Naive thymus-derived CD4-positive, alpha-beta T cell (primary cell): Measurements from ENCODE around the gene ZNF790. TPM values are rescaled to one million over a fixed set of nuclear protein-coding genes. Genes with fewer than 3 reads are reported as not detected.

ENCODE experiments used
- ATAC-seq: fragments of 150-1000 bp; cut with Tn5 transposase; 2 replicates; pipeline ENCODE4 v1.10.0; 2021; ENCODE audit warnings: mild to moderate bottlenecking, moderate library complexity
- CTCF ChIA-PET: fragments of 350-600 bp; sonication (Branson Sonifier 250); formaldehyde crosslinking; loops from one replicate; lab custom pipeline; 2021; ENCODE audit warnings: antibody characterized with exemption; lab: Charles Lee
- POLR2A ChIA-PET: fragments of 350-600 bp; sonication (Branson Sonifier 250); formaldehyde crosslinking; loops from one replicate; lab custom pipeline; 2021; ENCODE audit warnings: antibody characterized with exemption, inconsistent platforms; lab: Charles Lee
- DNase-seq, 9 donors: peaks; one replicate each; pipeline versions ENCODE4 v3.0.0 to v3.0.0-alpha.2; 2020 to 2022; ENCODE audit warnings: mixed read lengths in 1 of 9
- H3K27ac ChIP-seq: one replicate; pipeline ENCODE4 v1.7.0; 2013; ENCODE audit warnings: mild to moderate bottlenecking, low read depth, low read length, moderate library complexity
- H3K27me3 ChIP-seq, 2 donors: one replicate each; pipeline ENCODE4 v1.7.0; 2013; ENCODE audit warnings: low read length in 2 of 2, mild to moderate bottlenecking in 2 of 2, moderate library complexity in 2 of 2; ENCODE audit not compliant: control insufficient read depth in 2 of 2, insufficient read depth in 2 of 2
- H3K36me3 ChIP-seq, 3 experiments: 1 replicate in 2 of 3; 2 replicates in 1 of 3; pipeline ENCODE4 v1.7.0; 2013; ENCODE audit warnings: low read length in 3 of 3, mild to moderate bottlenecking in 3 of 3, moderate library complexity in 1 of 3; ENCODE audit not compliant: insufficient read depth in 3 of 3, control insufficient read depth in 2 of 3
- H3K4me1 ChIP-seq, 2 donors: one replicate each; pipeline ENCODE4 v1.7.0; 2013; ENCODE audit warnings: low read length in 2 of 2, mild to moderate bottlenecking in 2 of 2, moderate library complexity in 1 of 2; ENCODE audit not compliant: control insufficient read depth in 2 of 2, insufficient read depth in 2 of 2
- H3K4me3 ChIP-seq: 2 replicates; pipeline ENCODE4 v1.7.0; 2013; ENCODE audit warnings: mild to moderate bottlenecking, low read length
- H3K9me3 ChIP-seq, 3 experiments: 1 replicate in 2 of 3; 2 replicates in 1 of 3; pipeline ENCODE4 v1.7.0; 2013; ENCODE audit warnings: low read length in 3 of 3; ENCODE audit not compliant: control insufficient read depth in 2 of 3
- H3K27ac Mint-ChIP-seq, 9 donors: one replicate each; pipeline ENCODE4 v1.8.0; 2020 to 2022; ENCODE audit warnings: mixed read lengths in 9 of 9, mild to moderate bottlenecking in 8 of 9, moderate library complexity in 5 of 9, inconsistent platforms in 2 of 9
- H3K27me3 Mint-ChIP-seq, 5 donors: one replicate each; pipeline ENCODE4 v1.8.0; 2021 to 2022; ENCODE audit warnings: mixed read lengths in 5 of 5, mild to moderate bottlenecking in 1 of 5
- H3K36me3 Mint-ChIP-seq, 5 donors: one replicate each; pipeline ENCODE4 v1.8.0; 2020 to 2022; ENCODE audit warnings: mixed read lengths in 5 of 5, mild to moderate bottlenecking in 3 of 5, inconsistent platforms in 1 of 5
- H3K4me1 Mint-ChIP-seq, 7 donors: one replicate each; pipeline ENCODE4 v1.8.0; 2020 to 2022; ENCODE audit warnings: mixed read lengths in 7 of 7, mild to moderate bottlenecking in 3 of 7, inconsistent platforms in 1 of 7
- H3K4me3 Mint-ChIP-seq, 10 donors: one replicate each; pipeline ENCODE4 v1.8.0; 2020 to 2022; ENCODE audit warnings: mild to moderate bottlenecking in 10 of 10, mixed read lengths in 10 of 10, moderate library complexity in 6 of 10, inconsistent platforms in 2 of 10
- H3K9me3 Mint-ChIP-seq, 11 donors: one replicate each; pipeline ENCODE4 v1.8.0; 2020 to 2022; ENCODE audit warnings: mixed read lengths in 11 of 11, mild to moderate bottlenecking in 4 of 11, inconsistent platforms in 1 of 11, moderate library complexity in 1 of 11
- intact Hi-C, 2 donors: fragments of 100-400 bp; cut with micrococcal nuclease; formaldehyde crosslinking; loops; one replicate each; pipeline ENCODE4 v1.15.1; 2023
- polyA plus RNA-seq, 2 donors: library from polyadenylated mRNA; unstranded; fragments of 300-500 nt; fragmentation: Illumina TruSeq; gene quantifications; one replicate each; pipeline ENCODE4 v1.2.3, GENCODE V29; 2021
- total RNA-seq, 6 experiments: library from RNA in 5 of 6; stranded (reverse) in 5 of 6; gene quantifications; 1 replicate in 5 of 6; 2 replicates in 1 of 6; pipeline ENCODE4 v1.2.3 and lab custom pipeline; 2021 to 2026

ZNF790 gene
- total RNA-seq: 10 to 100 TPM in 2 of 5 experiments, 1 to 10 TPM in 3; 2.6 to 14.4 (median 7.3) TPM
- polyA plus RNA-seq: 1 to 10 TPM; 6.2 to 7.6 TPM
- total RNA-seq (lab: John Stamatoyannopoulos, UW): 5.7 reads per million, percentile 26 among the genes with 10 or more reads in this experiment

GRCh38 chr19:36837906-36838783 lies at the start of gene ZNF790:
ZNF790 (minus strand) TSS chr19:36838387; CDS start chr19:36825619, 12,768 bp downstream.
- no peaks in the 10 kb centered on the region for H3K27me3 ChIP-seq
- H3K4me3 ChIP-seq: peak within 1 kb of the TSS; percentile 92
- POLR2A ChIA-PET: interaction anchor here (0.6 to 7.5 kb wide), 15 partner anchors 12 to 1839 kb away, joined by 3 to 108 read pairs (median 3); partner anchors contain the start of genes ZNF345, ZNF566, ZNF568 and ZNF569
- H3K4me3 Mint-ChIP-seq: peak within 1 kb of the TSS in 1 of 10 donors; percentile 22
- H3K36me3 ChIP-seq: peaks cover 0 to 31% (median 0%) of the 10 kb centered on the region in 3 experiments
- H3K27me3 Mint-ChIP-seq: no peaks in the 10 kb centered on the region
- H3K9me3 ChIP-seq: peaks cover 0 to 29% (median 4%) of the 10 kb centered on the region in 3 experiments
- H3K27ac ChIP-seq: peak within 1 kb of the TSS; percentile 92
- peaks cover 6 to 56% (median 35%) of the 10 kb centered on the region in 11 donors for H3K9me3 Mint-ChIP-seq
- CTCF ChIA-PET: interaction anchor here (0.6 kb wide), 1 partner anchor 116 kb away, joined by 3 read pairs; no protein-coding TSS in a partner anchor
- H3K4me1 ChIP-seq: peaks cover 6 to 11% of the 10 kb centered on the region in 2 donors
- peak; percentile 95 for ATAC-seq
- H3K27ac Mint-ChIP-seq: peak within 1 kb of the TSS in 5 of 9 donors; percentile 39 to 65 (median 51)
- H3K36me3 Mint-ChIP-seq: peaks cover 16 to 55% (median 54%) of the 10 kb centered on the region in 5 donors
- DNase-seq: peak; percentile 68 to 91 (median 85)
- intact Hi-C loops: loop anchor here (1.0 to 10.0 kb wide), 19 partner anchors 12 to 817 kb away; partner anchors contain the start of genes ZNF260 (in 2 of the 2), ZNF345 (in 2 of the 2), ZNF420 (in 2 of the 2) and ZNF461 (in 2 of the 2)
- peaks cover 0 to 21% (median 14%) of the 10 kb centered on the region in 7 donors for H3K4me1 Mint-ChIP-seq

- DNase-seq: no peak
- H3K4me1 ChIP-seq: no peaks in the 10 kb centered on the region
- Mint-ChIP-seq H3K36me3 (peaks cover 41 to 70% (median 66%) of the 10 kb centered on the region in 5 donors), H3K4me1 (peaks cover 0 to 4% (median 0%) of the 10 kb centered on the region in 7 donors), H3K27ac (no peak overlapping the region), H3K4me3 (peak overlapping the region in 1 of 10 donors; percentile 13), H3K27me3 (no peaks in the 10 kb centered on the region), H3K9me3 (peaks cover 17 to 96% (median 67%) of the 10 kb centered on the region in 11 donors)
- intact Hi-C loops: no loop called here
- CTCF ChIA-PET: no interaction called here
- no peaks in the 10 kb centered on the region for H3K27me3 ChIP-seq
- peaks cover 12 to 58% (median 14%) of the 10 kb centered on the region in 3 experiments for H3K36me3 ChIP-seq
- H3K27ac ChIP-seq: no peak overlapping the region
- no peak for ATAC-seq
- peak overlapping the region; percentile 1 for H3K4me3 ChIP-seq
- H3K9me3 ChIP-seq: peaks cover 21 to 89% (median 29%) of the 10 kb centered on the region in 3 experiments
- POLR2A ChIA-PET: no interaction called here
Observed at GRCh38 chr19:36876993-36877938, 39.1 kb upstream of the ZNF790 start.

- intact Hi-C loops: loop anchor here (2.0 to 10.0 kb wide), 13 partner anchors 55 to 1483 kb away; partner anchors contain the start of genes CAPNS1 (in 2 of the 2), CATSPERG (in 1 of the 2), ZFP14 (in 1 of the 2) and ZNF382 (in 1 of the 2)
Observed at GRCh38 chr19:36851898-36852297, 13.7 kb upstream of the ZNF790 start.

GRCh38 chr19:36850559-36851442 lies 12.6 kb upstream of the ZNF790 start, which contains the start of gene ZNF345:
ZNF345 (plus strand) TSS chr19:36850876; CDS start chr19:36876831, 25,955 bp downstream.
- Mint-ChIP-seq H3K27me3 (no peaks in the 10 kb centered on the region), H3K9me3 (peaks cover 3 to 37% (median 20%) of the 10 kb centered on the region in 11 donors), H3K36me3 (peaks cover 13 to 53% (median 48%) of the 10 kb centered on the region in 5 donors), H3K4me1 (peaks cover 0 to 22% (median 13%) of the 10 kb centered on the region in 7 donors), H3K27ac (no peak within 1 kb of the TSS), H3K4me3 (no peak within 1 kb of the TSS)
- Histone ChIP-seq H3K27ac (peak within 1 kb of the TSS; percentile 86), H3K27me3 (no peaks in the 10 kb centered on the region), H3K4me3 (peak within 1 kb of the TSS; percentile 92), H3K4me1 (peaks cover 9 to 16% of the 10 kb centered on the region in 2 donors), H3K36me3 (peaks cover 0 to 18% (median 8%) of the 10 kb centered on the region in 3 experiments), H3K9me3 (peaks cover 0 to 6% (median 3%) of the 10 kb centered on the region in 3 experiments)
- DNase-seq (peak; percentile 62 to 91 (median 88)), ATAC-seq (peak; percentile 93)
- ChIA-PET POLR2A (interaction anchor here (0.7 to 3.9 kb wide), 17 partner anchors 10 to 655 kb away, joined by 3 to 108 read pairs (median 3); partner anchors contain the start of genes ZNF146, ZNF260, ZNF461 and ZNF565), CTCF (interaction anchor here (0.6 to 1.4 kb wide), 2 partner anchors 11 to 54 kb away, joined by 3 to 4 read pairs; no protein-coding TSS in a partner anchor)
- intact Hi-C loops: loop anchor here (1.0 to 10.0 kb wide), 35 partner anchors 12 to 1484 kb away; partner anchors contain the start of genes CAPNS1 (in 2 of the 2), ZFP14 (in 2 of the 2), ZNF260 (in 2 of the 2) and ZNF382 (in 2 of the 2)

More at GRCh38 chr19:36851898-36852297, 13.7 kb upstream of the ZNF790 start:
- H3K4me3 Mint-ChIP-seq: no peak overlapping the region
- ChIA-PET POLR2A (interaction anchor here (3.9 kb wide), 1 partner anchor 13 kb away, joined by 108 read pairs; the partner anchor contains the start of gene ZNF790), CTCF (no interaction called here)
- Histone ChIP-seq H3K36me3 (peaks cover 0 to 29% (median 15%) of the 10 kb centered on the region in 3 experiments), H3K27me3 (no peaks in the 10 kb centered on the region), H3K4me1 (peaks cover 9 to 16% of the 10 kb centered on the region in 2 donors), H3K9me3 (peaks cover 0 to 6% (median 0%) of the 10 kb centered on the region in 3 experiments), H3K27ac (no peak overlapping the region), H3K4me3 (no peak overlapping the region)
- peak overlapping the region in 2 of 9 donors; percentile 20 to 56 for H3K27ac Mint-ChIP-seq
- H3K36me3 Mint-ChIP-seq: peaks cover 21 to 50% (median 45%) of the 10 kb centered on the region in 5 donors
- ATAC-seq (no peak), DNase-seq (no peak)
- H3K4me1 Mint-ChIP-seq: peaks cover 0 to 25% (median 15%) of the 10 kb centered on the region in 7 donors
- H3K27me3 Mint-ChIP-seq: no peaks in the 10 kb centered on the region
- H3K9me3 Mint-ChIP-seq: peaks cover 3 to 36% (median 25%) of the 10 kb centered on the region in 11 donors
